Esophagus muscularis mucosa (tissue), 4 donors: ENCODE results near the gene DMWD. TPM values are rescaled to one million over a fixed set of nuclear protein-coding genes. Genes with fewer than 3 reads are reported as not detected.

Experiments used
- DNase-seq: peaks from one replicate; pipeline ENCODE4 v3.0.0-alpha.2; 2017; ENCODE audit errors: extremely low spot score
- H3K27ac ChIP-seq, 4 donors: fragments of 200-600 bp; sonication (generic); replicated peaks in 1 of 4; 1 replicate in 3 of 4; 2 replicates in 1 of 4; pipeline ENCODE4 v1.5.1; 2016 to 2019; ENCODE audit warnings: mild to moderate bottlenecking in 1 of 4
- H3K27me3 ChIP-seq, 4 donors: fragments of 200-600 bp; sonication (generic); one replicate each; pipeline versions ENCODE4 v1.5.1 to v1.6.0; 2016 to 2019
- H3K36me3 ChIP-seq, 4 donors: fragments of 200-600 bp; sonication (generic); one replicate each; pipeline ENCODE4 v1.5.1; 2016 to 2019
- H3K4me1 ChIP-seq, 4 donors: fragments of 200-600 bp; sonication (generic); one replicate each; pipeline ENCODE4 v1.5.1; 2016 to 2019
- H3K4me3 ChIP-seq, 4 donors: fragments of 200-600 bp; sonication (generic); 1 replicate in 2 of 4; 2 replicates in 2 of 4; pipeline ENCODE4 v1.5.1; 2016 to 2019; ENCODE audit warnings: mild to moderate bottlenecking in 4 of 4, moderate library complexity in 1 of 4
- H3K9me3 ChIP-seq, 4 donors: fragments of 200-600 bp; sonication (generic); 1 replicate in 3 of 4; 2 replicates in 1 of 4; pipeline ENCODE4 v1.5.1; 2016 to 2019
- EP300 ChIP-seq: sonication (generic); formaldehyde crosslinking; IDR thresholded peaks from one replicate; pipeline ENCODE4 v1.6.1; 2017; ENCODE audit warnings: antibody characterized with exemption
- POLR2A ChIP-seq: fragments of 450-650 bp; IDR thresholded peaks from one replicate; pipeline ENCODE4 v1.6.1; 2017; ENCODE audit warnings: antibody characterized with exemption, moderate library complexity, mild to moderate bottlenecking, low read depth
- POLR2AphosphoS5 ChIP-seq, 2 donors: sonication (generic); formaldehyde crosslinking; IDR thresholded peaks; one replicate each; pipeline ENCODE4 v1.6.1; 2017; ENCODE audit warnings: antibody characterized with exemption in 2 of 2
- WGBS: methylation state at CpG from one replicate; pipeline ENCODE4 v1.1.5; 2018; 5-methylcytosine and 5-hydroxymethylcytosine counted together
- intact Hi-C: fragments of 100-400 bp; cut with DNase I; formaldehyde crosslinking; loops from one replicate; pipeline ENCODE4 v1.15.1; 2023
- total RNA-seq, 4 donors: library from RNA; depleted of rRNA; stranded (reverse); fragments of >200 nt; gene quantifications; one replicate each; pipeline versions ENCODE4 v1.1.0 to v1.2.1, GENCODE V29; 2016
- TF ChIP-seq, protein P1 (sequence below), 3 experiments: fragments of 200-600 bp in 2 of 3; fragments of 450-650 bp in 1 of 3; sonication (generic) in 2 of 3; IDR thresholded peaks; one replicate each; pipeline ENCODE4 v1.5.1; 2017 to 2019; ENCODE audit warnings: antibody characterized with exemption in 3 of 3, mild to moderate bottlenecking in 2 of 3, moderate library complexity in 1 of 3

DMWD gene
- total RNA-seq, 4 donors from 2014 or later: 56.0 to 88.7 (median 63.3) TPM

DNA sequence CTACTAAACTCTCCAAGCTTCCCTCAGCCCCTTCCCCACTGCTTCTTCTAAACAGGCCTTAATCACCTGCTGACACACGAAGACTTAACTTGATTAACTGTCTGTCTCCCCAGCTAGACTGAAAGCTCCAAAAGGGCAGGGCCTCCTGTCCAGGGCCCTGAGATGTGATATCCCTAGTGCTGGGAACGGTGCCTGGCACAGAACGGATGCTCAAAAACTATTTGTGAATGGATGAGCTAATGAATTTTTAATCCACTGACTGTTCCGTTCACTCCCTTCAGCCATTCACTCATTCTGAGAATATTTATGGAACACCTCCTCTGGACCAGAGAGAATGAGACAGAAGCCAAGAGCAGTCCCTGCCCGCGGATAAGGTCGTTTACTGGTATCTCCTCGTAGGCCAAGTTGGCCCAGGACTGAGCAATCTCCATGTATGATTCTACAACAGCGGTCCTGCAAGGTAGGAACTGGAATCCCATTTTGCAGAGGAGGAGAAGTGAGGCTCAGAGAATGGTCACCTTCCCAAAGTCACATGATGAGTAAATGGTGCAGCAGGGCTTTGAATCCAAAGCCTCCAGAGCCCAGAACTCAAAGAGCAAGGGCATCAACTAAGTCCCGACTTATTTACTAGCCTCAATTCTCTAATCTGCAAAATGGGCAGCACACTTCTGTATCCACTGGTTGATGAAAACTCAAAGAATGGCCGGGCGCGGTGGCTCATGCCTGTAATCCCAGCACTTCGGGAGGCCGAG lies 3.4 kb downstream of the DMWD start:
- WGBS: 86% methylated on average over 15 of the region's 15 CpGs
- Histone ChIP-seq H3K36me3 (peaks cover 20 to 63% (median 57%) of the 10 kb centered on the region in 4 donors), H3K9me3 (no peaks in the 10 kb centered on the region), H3K4me3 (no peak overlapping the region), H3K27ac (no peak overlapping the region), H3K4me1 (peaks cover 44 to 63% (median 49%) of the 10 kb centered on the region in 4 donors), H3K27me3 (no peaks in the 10 kb centered on the region)
- TF ChIP-seq POLR2AphosphoS5 (IDR thresholded peaks at IDR 0.05): no peak
- TF ChIP-seq EP300: no peak
- TF ChIP-seq, protein P1, sequence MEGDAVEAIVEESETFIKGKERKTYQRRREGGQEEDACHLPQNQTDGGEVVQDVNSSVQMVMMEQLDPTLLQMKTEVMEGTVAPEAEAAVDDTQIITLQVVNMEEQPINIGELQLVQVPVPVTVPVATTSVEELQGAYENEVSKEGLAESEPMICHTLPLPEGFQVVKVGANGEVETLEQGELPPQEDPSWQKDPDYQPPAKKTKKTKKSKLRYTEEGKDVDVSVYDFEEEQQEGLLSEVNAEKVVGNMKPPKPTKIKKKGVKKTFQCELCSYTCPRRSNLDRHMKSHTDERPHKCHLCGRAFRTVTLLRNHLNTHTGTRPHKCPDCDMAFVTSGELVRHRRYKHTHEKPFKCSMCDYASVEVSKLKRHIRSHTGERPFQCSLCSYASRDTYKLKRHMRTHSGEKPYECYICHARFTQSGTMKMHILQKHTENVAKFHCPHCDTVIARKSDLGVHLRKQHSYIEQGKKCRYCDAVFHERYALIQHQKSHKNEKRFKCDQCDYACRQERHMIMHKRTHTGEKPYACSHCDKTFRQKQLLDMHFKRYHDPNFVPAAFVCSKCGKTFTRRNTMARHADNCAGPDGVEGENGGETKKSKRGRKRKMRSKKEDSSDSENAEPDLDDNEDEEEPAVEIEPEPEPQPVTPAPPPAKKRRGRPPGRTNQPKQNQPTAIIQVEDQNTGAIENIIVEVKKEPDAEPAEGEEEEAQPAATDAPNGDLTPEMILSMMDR (IDR thresholded peaks at IDR 0.05): no peak
- TF ChIP-seq POLR2A: no peak
- DNase-seq: no peak
- intact Hi-C loops: no loop called here

DNA sequence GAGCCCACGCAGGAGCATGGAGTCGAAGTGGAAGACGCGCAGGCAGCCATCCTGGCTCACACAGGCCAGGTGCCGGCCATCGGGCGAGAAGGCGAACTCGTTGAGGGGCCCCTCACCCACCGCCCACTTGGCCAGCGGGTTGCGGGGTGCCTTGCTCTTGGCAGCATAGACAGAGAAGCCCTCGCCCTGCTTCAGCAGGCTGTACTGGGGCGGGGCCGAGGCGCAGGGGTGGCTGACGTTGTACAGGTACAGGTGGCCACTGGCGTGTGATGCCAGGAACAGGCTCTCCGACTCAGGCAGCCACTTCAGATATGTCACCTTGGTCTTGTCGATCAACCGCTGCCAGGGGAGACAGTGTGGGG lies 6.1 kb downstream of the DMWD start:
- Histone ChIP-seq H3K27ac (peak overlapping the region; percentile 94 to 97 (median 95)), H3K4me3 (no peak overlapping the region), H3K27me3 (no peaks in the 10 kb centered on the region), H3K36me3 (peaks cover 20 to 63% (median 57%) of the 10 kb centered on the region in 4 donors), H3K4me1 (peaks cover 52 to 72% (median 58%) of the 10 kb centered on the region in 4 donors), H3K9me3 (no peaks in the 10 kb centered on the region)
- intact Hi-C loops: no loop called here
- 94% methylated on average over 14 of the region's 21 CpGs for WGBS
- TF ChIP-seq, protein P1 (IDR thresholded peaks at IDR 0.05): no peak
- TF ChIP-seq POLR2AphosphoS5 (IDR thresholded peaks at IDR 0.05) (no peak), EP300 (no peak), POLR2A (no peak)
- DNase-seq: no peak

DNA sequence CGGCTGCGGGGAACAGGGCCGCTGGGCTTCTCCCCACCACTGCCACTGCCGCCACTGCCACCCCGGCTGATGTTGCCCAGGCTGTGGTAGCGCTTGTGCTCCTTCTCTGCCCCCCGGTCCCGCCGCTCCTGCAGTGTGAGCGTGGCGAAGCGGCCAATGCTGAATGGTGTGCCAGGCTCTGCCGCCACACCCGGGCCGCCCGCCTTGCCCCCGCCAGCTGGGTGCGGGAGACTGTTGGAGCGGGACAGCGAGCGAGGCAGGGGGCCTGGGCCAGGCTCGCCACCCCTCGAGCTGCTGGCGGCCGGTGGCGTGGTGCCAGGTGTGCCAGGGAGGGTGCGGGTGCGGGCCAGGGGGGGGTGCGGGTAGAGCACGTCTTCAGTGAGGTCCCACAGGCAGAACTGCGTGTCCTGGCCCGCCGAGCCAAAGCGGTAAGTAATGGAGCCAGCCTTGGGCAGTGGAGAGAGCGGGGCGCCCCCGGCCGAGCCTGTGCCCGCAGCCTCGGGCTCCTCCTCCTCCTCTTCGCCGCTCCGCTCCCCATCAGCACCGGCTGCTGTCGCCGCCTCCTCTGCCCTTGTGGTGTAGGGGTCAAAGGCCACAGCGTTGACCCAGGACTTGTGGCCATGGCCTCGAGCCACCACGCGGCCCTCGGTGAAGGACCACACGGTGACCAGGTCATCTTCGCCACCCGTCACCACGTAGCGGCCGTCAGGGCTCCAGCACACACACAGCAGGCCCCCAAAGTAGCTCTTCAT lies 6.7 kb downstream of the DMWD start:
- intact Hi-C loops: no loop called here
- DNase-seq: no peak
- Histone ChIP-seq H3K9me3 (no peaks in the 10 kb centered on the region), H3K4me1 (peaks cover 52 to 72% (median 58%) of the 10 kb centered on the region in 4 donors), H3K27me3 (no peaks in the 10 kb centered on the region), H3K36me3 (peaks cover 20 to 62% (median 56%) of the 10 kb centered on the region in 4 donors), H3K4me3 (no peak overlapping the region), H3K27ac (peak overlapping the region; percentile 94 to 97 (median 95))
- WGBS: 88% methylated on average over 28 of the region's 57 CpGs
- TF ChIP-seq EP300: no peak
- TF ChIP-seq POLR2AphosphoS5 (IDR thresholded peaks at IDR 0.05): no peak

DNA sequence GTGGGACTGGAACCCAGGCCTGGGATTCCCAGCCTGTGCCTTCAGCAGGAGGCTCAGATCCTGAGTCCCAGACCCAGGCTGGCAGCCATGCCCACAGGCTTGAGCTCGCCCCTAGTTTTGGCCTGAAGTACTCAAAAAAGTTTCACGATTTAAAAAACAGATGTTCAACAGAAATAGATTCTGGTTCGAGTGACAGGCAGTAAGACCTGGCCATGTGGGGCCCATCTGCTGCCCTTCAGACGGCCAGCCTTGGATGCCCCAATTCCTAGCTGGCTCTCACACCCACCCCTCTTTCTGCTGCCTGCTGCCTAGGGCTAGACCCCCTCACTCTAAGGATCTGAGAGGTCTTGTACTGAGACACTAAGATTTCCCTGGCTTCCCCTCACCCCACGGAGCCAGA lies 7.5 kb downstream of the DMWD start:
- H3K36me3 ChIP-seq: peaks cover 20 to 54% (median 48%) of the 10 kb centered on the region in 4 donors
- H3K27me3 ChIP-seq: no peaks in the 10 kb centered on the region
- TF ChIP-seq EP300 (no peak), POLR2A (no peak)
- H3K4me3 ChIP-seq: no peak overlapping the region
- intact Hi-C loops: no loop called here
- H3K4me1 ChIP-seq: peaks cover 58 to 72% (median 63%) of the 10 kb centered on the region in 4 donors
- no peak for DNase-seq
- peak overlapping the region; percentile 94 to 97 (median 95) for H3K27ac ChIP-seq
- 78% methylated on average over 4 of the region's 5 CpGs for WGBS
- no peaks in the 10 kb centered on the region for H3K9me3 ChIP-seq

DNA sequence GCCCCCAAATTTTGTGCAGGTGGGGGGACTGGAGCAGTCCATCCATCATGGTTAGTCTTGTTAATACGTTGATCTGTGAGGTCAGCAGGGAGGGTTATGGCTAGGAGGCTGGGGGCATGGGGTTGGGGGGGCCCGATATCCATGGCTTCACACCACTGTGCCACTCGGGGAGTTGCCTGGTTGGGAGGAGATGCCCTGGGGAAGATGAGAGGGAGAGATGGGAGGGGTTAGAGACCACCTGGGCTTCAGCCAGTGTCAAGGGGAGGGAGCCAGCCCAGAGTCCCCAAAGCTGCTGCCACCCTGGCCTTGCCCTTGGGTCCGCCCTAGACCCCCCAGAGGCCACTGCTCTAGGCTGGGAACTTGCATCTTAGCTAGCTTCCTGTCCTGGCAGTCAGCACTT lies 8.5 kb downstream of the DMWD start:
- Histone ChIP-seq H3K4me1 (peaks cover 66 to 79% (median 73%) of the 10 kb centered on the region in 4 donors), H3K27me3 (no peaks in the 10 kb centered on the region), H3K36me3 (peaks cover 17 to 46% (median 40%) of the 10 kb centered on the region in 4 donors), H3K4me3 (peak overlapping the region in 2 of 4 donors; percentile 74 to 82), H3K27ac (peak overlapping the region; percentile 94 to 97 (median 95)), H3K9me3 (no peaks in the 10 kb centered on the region)
- WGBS: 83% methylated on average over 1 of the region's 4 CpGs
- intact Hi-C loops: no loop called here
- no peak for DNase-seq
- TF ChIP-seq POLR2AphosphoS5 (IDR thresholded peaks at IDR 0.05) (no peak), EP300 (no peak), POLR2A (no peak)
- TF ChIP-seq, protein P1 (IDR thresholded peaks at IDR 0.05): no peak
